SK-N-SH (cell line): ENCODE results near the gene WSB2. TPM values are rescaled to one million over a fixed set of nuclear protein-coding genes. Genes with fewer than 3 reads are reported as not detected.

Experiments used
- CTCF ChIA-PET: fragments of 300-600, 350-600 bp; formaldehyde crosslinking; extraction: SDS; loops from one replicate; lab custom pipeline; 2021; lab: Yijun Ruan, JAX
- POLR2A ChIA-PET: fragments of 350-600 bp; sonication (Branson Sonifier 250); formaldehyde crosslinking; extraction: SDS; loops from one replicate; lab custom pipeline; 2020; ENCODE audit warnings: antibody characterized with exemption, inconsistent platforms; lab: Yijun Ruan, JAX
- DNase-seq: peaks from one replicate; pipeline ENCODE4 v3.0.0; 2012
- H2AFZ ChIP-seq: fragments of 200-600 bp; sonication (generic); 2 replicates; pipeline ENCODE4 v1.8.1; 2016; ENCODE audit warnings: antibody characterized with exemption, mild to moderate bottlenecking, low read depth
- H3F3A ChIP-seq: fragments of 200-600 bp; sonication (generic); replicated peaks from 2 replicates; pipeline ENCODE3; 2016; ENCODE audit warnings: antibody characterized with exemption, mild to moderate bottlenecking; ENCODE audit not compliant: insufficient read depth
- H3K27ac ChIP-seq, 2 experiments: fragments of 200-500 bp in 1 of 2; fragments of 200-600 bp in 1 of 2; sonication (Bioruptor generic) in 1 of 2; sonication (generic), shearing (Covaris generic) in 1 of 2; 2 replicates each; pipeline versions ENCODE4 v1.5.1 to v1.6.1; 2014 to 2016; ENCODE audit warnings: low read depth in 2 of 2, inconsistent platforms in 1 of 2, low read length in 1 of 2, mild to moderate bottlenecking in 1 of 2, mixed read lengths in 1 of 2
- H3K27me3 ChIP-seq: fragments of 200-600 bp; sonication (generic), shearing (Covaris generic); 2 replicates; pipeline ENCODE4 v1.6.1; 2016; ENCODE audit warnings: mixed run types; ENCODE audit not compliant: insufficient read depth
- H3K36me3 ChIP-seq, 2 experiments: fragments of 200-500 bp in 1 of 2; fragments of 200-600 bp in 1 of 2; sonication (Bioruptor generic) in 1 of 2; sonication (generic) in 1 of 2; replicated peaks in 1 of 2; 2 replicates each; pipeline versions ENCODE3 to v1.5.1; 2014 to 2016; ENCODE audit warnings: low read length in 1 of 2, mild to moderate bottlenecking in 1 of 2; ENCODE audit not compliant: insufficient read depth in 2 of 2, control insufficient read depth in 1 of 2
- H3K4me1 ChIP-seq, 2 experiments: fragments of 200-500 bp in 1 of 2; fragments of 200-600 bp in 1 of 2; sonication (Bioruptor generic) in 1 of 2; sonication (generic), shearing (Covaris generic) in 1 of 2; 2 replicates each; pipeline versions ENCODE4 v1.5.1 to v1.6.1; 2014 to 2016; ENCODE audit warnings: low read depth in 1 of 2, low read length in 1 of 2, mixed run types in 1 of 2; ENCODE audit not compliant: insufficient read depth in 2 of 2, control insufficient read depth in 1 of 2
- H3K4me2 ChIP-seq: fragments of 200-600 bp; sonication (generic), shearing (Covaris generic); 2 replicates; pipeline ENCODE4 v1.6.1; 2017; ENCODE audit warnings: mixed run types
- H3K4me3 ChIP-seq, 2 experiments: fragments of 200-500 bp in 1 of 2; fragments of 200-600 bp in 1 of 2; sonication (Bioruptor generic) in 1 of 2; sonication (generic), shearing (Covaris generic) in 1 of 2; 2 replicates each; pipeline versions ENCODE4 v1.5.1 to v1.8.1; 2014 to 2016; ENCODE audit warnings: low read depth in 2 of 2, inconsistent platforms in 1 of 2, low read length in 1 of 2, mild to moderate bottlenecking in 1 of 2, mixed read lengths in 1 of 2, moderate library complexity in 1 of 2
- H3K79me2 ChIP-seq: fragments of 200-600 bp; sonication (generic); 2 replicates; pipeline ENCODE4 v1.8.1; 2017; ENCODE audit warnings: mild to moderate bottlenecking; ENCODE audit not compliant: insufficient read depth
- H3K9ac ChIP-seq: fragments of 200-600 bp; sonication (generic); 2 replicates; pipeline ENCODE4 v1.6.1; 2017; ENCODE audit warnings: mixed run types
- H3K9me2 ChIP-seq: fragments of 200-600 bp; sonication (generic); 2 replicates; pipeline ENCODE4 v1.6.1; 2017; ENCODE audit warnings: mixed run types
- H3K9me3 ChIP-seq: fragments of 200-600 bp; sonication (generic); 2 replicates; pipeline ENCODE4 v1.6.1; 2017; ENCODE audit warnings: mixed run types, mild to moderate bottlenecking, moderate library complexity
- H4K20me1 ChIP-seq: fragments of 200-600 bp; sonication (generic); 2 replicates; pipeline ENCODE4 v1.6.1; 2017; ENCODE audit warnings: mild to moderate bottlenecking, mixed run types; ENCODE audit not compliant: insufficient read depth
- CHD2 ChIP-seq: fragments of 150-350 bp; IDR thresholded peaks from 2 replicates; pipeline ENCODE4 v1.6.1; 2018; ENCODE audit warnings: low read length; ENCODE audit not compliant: partially characterized antibody
- CTCF ChIP-seq: fragments of 200-600 bp; sonication (generic); IDR thresholded peaks from 2 replicates; pipeline ENCODE4 v1.6.1; 2017; ENCODE audit warnings: antibody characterized with exemption, mild to moderate bottlenecking, moderate library complexity
- FOSL2 ChIP-seq: IDR thresholded peaks from 2 replicates; pipeline ENCODE4 v1.4.0; 2012; ENCODE audit warnings: low read depth, mild to moderate bottlenecking, moderate library complexity, borderline replicate concordance
- GABPA ChIP-seq: IDR thresholded peaks from 2 replicates; pipeline ENCODE4 v1.4.0; 2012; ENCODE audit warnings: low read depth, mild to moderate bottlenecking
- GATA2 ChIP-seq: sonication (generic); formaldehyde crosslinking; IDR thresholded peaks from 2 replicates; pipeline ENCODE4 v1.5.0; 2020; ENCODE audit warnings: mild to moderate bottlenecking, missing genetic modification reagents
- MXI1 ChIP-seq: IDR thresholded peaks from 2 replicates; pipeline ENCODE4 v1.6.1; 2012; ENCODE audit warnings: mild to moderate bottlenecking, low read depth, low read length, improper control_type of control experiment
- NFIC ChIP-seq: IDR thresholded peaks from 2 replicates; pipeline ENCODE4 v1.4.0; 2012; ENCODE audit warnings: borderline replicate concordance
- PBX3 ChIP-seq: IDR thresholded peaks from 2 replicates; pipeline ENCODE4; 2012
- RAD21 ChIP-seq: IDR thresholded peaks from 2 replicates; pipeline ENCODE4 v1.6.1; 2012; ENCODE audit warnings: mild to moderate bottlenecking, low read length
- REST ChIP-seq: IDR thresholded peaks from 2 replicates; pipeline ENCODE4 v1.6.1; 2012; ENCODE audit warnings: mild to moderate bottlenecking, low read depth, low read length, moderate library complexity
- RFX5 ChIP-seq: IDR thresholded peaks from 2 replicates; pipeline ENCODE4 v1.6.1; 2012; ENCODE audit warnings: mild to moderate bottlenecking, improper control_type of control experiment, low read length
- RXRA ChIP-seq: IDR thresholded peaks from 2 replicates; pipeline ENCODE4 v1.4.0; 2012; ENCODE audit warnings: low read depth, mild to moderate bottlenecking, borderline replicate concordance
- SIN3A ChIP-seq: IDR thresholded peaks from 2 replicates; pipeline ENCODE4 v1.6.1; 2012; ENCODE audit warnings: low read depth, mild to moderate bottlenecking, low read length, moderate library complexity, borderline replicate concordance
- SMC3 ChIP-seq: IDR thresholded peaks from 2 replicates; pipeline ENCODE4 v1.6.1; 2012; ENCODE audit warnings: low read depth, low read length, improper control_type of control experiment
- TAF1 ChIP-seq: IDR thresholded peaks from 2 replicates; pipeline ENCODE4 v1.6.1; 2012; ENCODE audit warnings: low read depth, mild to moderate bottlenecking, low read length, moderate library complexity, borderline replicate concordance
- TCF12 ChIP-seq: IDR thresholded peaks from 2 replicates; pipeline ENCODE4 v1.4.0; 2012
- WGBS: methylation state at CpG from one replicate; pipeline ENCODE4 v1.1.6; 2017; ENCODE audit warnings: low lambda C conversion rate; 5-methylcytosine and 5-hydroxymethylcytosine counted together
- polyA plus RNA-seq, 3 experiments: library from polyadenylated mRNA; depleted of rRNA; stranded (reverse); fragments of >200 nt; gene quantifications; 2 replicates each; pipeline ENCODE4 v1.2.3, GENCODE V29; 2012
- TF ChIP-seq, protein P1 (sequence below): fragments of 150-350 bp; IDR thresholded peaks from 2 replicates; pipeline ENCODE4 v1.6.1; 2017; ENCODE audit warnings: antibody characterized with exemption, low read length, low read depth, borderline replicate concordance
- TF ChIP-seq, protein P2 (sequence below): fragments of 150-350 bp; IDR thresholded peaks from 2 replicates; pipeline ENCODE4 v1.6.1; 2016; ENCODE audit warnings: mild to moderate bottlenecking, low read depth, low read length

The WSB2 gene
- polyA plus RNA-seq, 1 of the 3 experiments (the other 2 are of a cell fraction): 54.4 TPM

- TF ChIP-seq FOSL2: no peak
- no peak for TF ChIP-seq MXI1
- TF ChIP-seq, all 33 proteins: peak for 0
Observed at GRCh38 chr12:118015306-118015705, 45.7 kb downstream of the WSB2 start (continued).

- Histone ChIP-seq H3K27ac (no peak overlapping the region), H3K79me2 (peaks cover 17% of the 10 kb centered on the region), H3K4me1 (peaks cover 0 to 10% of the 10 kb centered on the region in 2 experiments; a peak in 3 of 4 replicates), H3K9ac (no peak overlapping the region), H3K9me2 (no peaks in the 10 kb centered on the region), H3K4me2 (no peak overlapping the region), H3K36me3 (no peaks in the 10 kb centered on the region), H4K20me1 (no peaks in the 10 kb centered on the region), H3F3A (no peaks in the 10 kb centered on the region), H2AFZ (no peak overlapping the region), H3K27me3 (no peaks in the 10 kb centered on the region), H3K4me3 (no peak overlapping the region), H3K9me3 (no peaks in the 10 kb centered on the region)
- CTCF ChIA-PET: no interaction called here
- DNase-seq: no peak
- WGBS: 68% methylated on average over 3 of the region's 3 CpGs
- no peak for TF ChIP-seq GABPA
- no peak for TF ChIP-seq SMC3
- TF ChIP-seq SIN3A: no peak
- TF ChIP-seq TCF12: no peak
- POLR2A ChIA-PET: no interaction called here
Observed at GRCh38 chr12:118013283-118013682, 47.7 kb downstream of the WSB2 start.

GRCh38 chr12:118011961-118012360 is 49.0 kb downstream of the WSB2 start:
- POLR2A ChIA-PET: no interaction called here
- 63% methylated on average over 3 of the region's 3 CpGs for WGBS
- H3K9ac ChIP-seq: no peak overlapping the region
- H3K27ac ChIP-seq: no peak overlapping the region
- H3K36me3 ChIP-seq: no peaks in the 10 kb centered on the region
- no peak for DNase-seq
- no peaks in the 10 kb centered on the region for H3F3A ChIP-seq
- no peaks in the 10 kb centered on the region for H3K9me2 ChIP-seq
- CTCF ChIA-PET: no interaction called here
- no peak overlapping the region for H3K4me2 ChIP-seq
- no peaks in the 10 kb centered on the region for H3K27me3 ChIP-seq
- H3K4me1 ChIP-seq: peaks cover 0 to 4% of the 10 kb centered on the region in 2 experiments; a peak in 2 of 4 replicates
- no peaks in the 10 kb centered on the region for H3K9me3 ChIP-seq
- H3K4me3 ChIP-seq: no peak overlapping the region
- no peak overlapping the region for H2AFZ ChIP-seq
- no peaks in the 10 kb centered on the region for H4K20me1 ChIP-seq
- peaks cover 4% of the 10 kb centered on the region for H3K79me2 ChIP-seq
- TF ChIP-seq, protein P1, sequence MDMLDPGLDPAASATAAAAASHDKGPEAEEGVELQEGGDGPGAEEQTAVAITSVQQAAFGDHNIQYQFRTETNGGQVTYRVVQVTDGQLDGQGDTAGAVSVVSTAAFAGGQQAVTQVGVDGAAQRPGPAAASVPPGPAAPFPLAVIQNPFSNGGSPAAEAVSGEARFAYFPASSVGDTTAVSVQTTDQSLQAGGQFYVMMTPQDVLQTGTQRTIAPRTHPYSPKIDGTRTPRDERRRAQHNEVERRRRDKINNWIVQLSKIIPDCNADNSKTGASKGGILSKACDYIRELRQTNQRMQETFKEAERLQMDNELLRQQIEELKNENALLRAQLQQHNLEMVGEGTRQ: no peak
- TF ChIP-seq TAF1 (no peak), RXRA (no peak), GATA2 (CRISPR knock-in tag) (no peak), CTCF (no peak), SMC3 (no peak), CHD2 (no peak), RAD21 (no peak), NFIC (no peak), PBX3 (no peak), REST (no peak), RFX5 (no peak)
- TF ChIP-seq, protein P2, sequence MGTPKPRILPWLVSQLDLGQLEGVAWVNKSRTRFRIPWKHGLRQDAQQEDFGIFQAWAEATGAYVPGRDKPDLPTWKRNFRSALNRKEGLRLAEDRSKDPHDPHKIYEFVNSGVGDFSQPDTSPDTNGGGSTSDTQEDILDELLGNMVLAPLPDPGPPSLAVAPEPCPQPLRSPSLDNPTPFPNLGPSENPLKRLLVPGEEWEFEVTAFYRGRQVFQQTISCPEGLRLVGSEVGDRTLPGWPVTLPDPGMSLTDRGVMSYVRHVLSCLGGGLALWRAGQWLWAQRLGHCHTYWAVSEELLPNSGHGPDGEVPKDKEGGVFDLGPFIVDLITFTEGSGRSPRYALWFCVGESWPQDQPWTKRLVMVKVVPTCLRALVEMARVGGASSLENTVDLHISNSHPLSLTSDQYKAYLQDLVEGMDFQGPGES: no peak
